NCI-H748 treated with DMSO at 0.1 percent for 48 hours (cell line): Measurements from ENCODE around the gene ANXA11.
A peak's percentile ranks its signal among the peaks of the same experiment; 100 is the strongest.

ENCODE experiments used
- DNase-seq: peaks from one replicate; lab custom pipeline; 2025; lab: John Stamatoyannopoulos, UW

The ANXA11 gene

DNA sequence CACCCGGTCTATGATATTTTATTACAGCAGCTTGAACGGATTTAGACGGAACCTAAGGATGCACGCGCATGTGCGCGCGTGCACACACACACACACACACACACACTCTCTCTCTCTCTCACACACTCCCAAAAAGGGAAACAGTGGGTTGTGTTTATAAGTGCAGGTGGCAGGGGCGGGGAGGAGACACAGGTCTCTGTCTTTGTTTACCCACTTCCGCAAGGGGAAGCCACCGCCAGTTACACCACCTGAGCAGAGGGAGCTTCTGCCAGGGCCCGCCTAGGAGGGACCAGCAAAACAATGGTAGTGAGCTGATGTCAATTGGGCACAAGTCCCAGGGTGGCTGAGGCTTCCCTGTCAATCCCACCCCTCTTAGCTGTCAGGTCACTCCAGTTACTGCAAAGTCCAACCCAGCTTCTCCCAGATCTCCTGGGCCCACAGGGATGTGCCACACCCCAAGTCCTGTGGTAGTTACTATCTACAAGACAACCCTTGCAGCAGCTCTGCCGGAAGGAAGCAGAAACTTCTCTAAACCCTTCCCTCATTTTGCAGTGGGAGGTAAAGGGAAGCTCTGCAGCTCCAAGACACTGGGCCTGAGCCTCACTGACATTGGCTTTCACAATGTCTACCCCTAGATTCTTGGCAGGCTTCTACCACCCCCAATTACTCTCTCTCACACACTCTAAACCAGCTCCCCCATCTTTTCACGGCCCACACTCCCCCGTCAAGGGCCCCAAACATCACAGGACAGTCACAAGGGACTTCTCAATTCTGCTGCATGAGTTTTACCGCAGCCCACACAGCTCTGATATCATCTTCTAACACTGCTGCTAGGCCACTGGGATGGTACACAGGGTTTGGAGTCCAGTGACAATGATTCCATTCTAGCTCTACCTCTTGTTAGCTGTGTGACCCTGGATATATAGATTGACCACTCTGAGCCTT, 17.6 kb downstream of the ANXA11 start:
- DNase-seq: peak; percentile 43

DNA sequence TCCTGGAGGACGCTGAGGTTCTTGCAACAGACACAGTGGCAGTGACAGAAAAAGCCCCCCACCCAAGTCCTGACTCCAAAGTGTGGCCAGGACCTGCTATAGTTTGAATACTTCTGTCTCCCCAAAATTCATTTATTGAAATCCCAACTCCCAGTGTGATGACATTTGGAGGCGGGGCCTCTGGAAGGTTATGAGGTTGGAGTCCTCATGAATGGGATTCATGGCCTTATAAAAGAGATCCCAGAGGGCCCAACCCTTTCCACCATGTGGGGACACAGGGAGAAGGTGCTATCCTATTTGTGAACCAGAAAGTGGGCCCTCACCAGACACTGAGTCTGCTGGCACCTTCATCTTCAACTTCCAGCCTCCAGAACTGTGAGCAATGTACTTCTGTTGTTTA, 18.3 kb downstream of the ANXA11 start:
- no peak for DNase-seq

DNA sequence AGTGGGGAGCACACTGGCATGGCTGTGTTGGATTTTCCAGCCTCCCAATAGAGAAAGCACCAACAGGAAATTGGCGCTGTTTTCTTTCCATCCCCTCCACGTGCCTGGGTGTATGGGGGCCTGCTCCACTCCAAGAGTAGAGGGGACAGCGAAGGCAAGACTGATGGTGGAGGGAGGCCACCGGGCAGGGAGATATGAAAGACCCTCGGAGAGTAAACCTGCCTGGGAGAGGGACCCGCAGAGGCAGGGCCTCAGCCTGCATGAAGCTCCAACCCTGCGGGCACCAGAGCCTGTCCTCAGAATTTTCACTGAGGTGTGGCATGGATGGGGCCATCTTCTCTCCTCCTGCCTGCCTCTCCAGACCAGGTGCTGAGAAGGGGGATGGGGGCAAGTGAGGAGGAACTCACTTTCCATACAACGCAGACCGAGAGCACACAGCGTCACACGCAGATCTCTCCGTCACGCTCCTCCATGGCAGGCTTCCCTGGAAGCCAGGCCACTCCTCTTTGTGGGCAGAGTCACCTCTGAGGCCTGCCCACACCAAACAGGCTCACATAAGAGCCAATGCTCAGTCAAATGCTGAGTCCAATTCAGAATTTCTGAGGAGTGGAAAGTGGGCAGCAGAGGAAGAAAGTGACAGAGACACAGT, 18.8 kb downstream of the ANXA11 start:
- DNase-seq: no peak

DNA sequence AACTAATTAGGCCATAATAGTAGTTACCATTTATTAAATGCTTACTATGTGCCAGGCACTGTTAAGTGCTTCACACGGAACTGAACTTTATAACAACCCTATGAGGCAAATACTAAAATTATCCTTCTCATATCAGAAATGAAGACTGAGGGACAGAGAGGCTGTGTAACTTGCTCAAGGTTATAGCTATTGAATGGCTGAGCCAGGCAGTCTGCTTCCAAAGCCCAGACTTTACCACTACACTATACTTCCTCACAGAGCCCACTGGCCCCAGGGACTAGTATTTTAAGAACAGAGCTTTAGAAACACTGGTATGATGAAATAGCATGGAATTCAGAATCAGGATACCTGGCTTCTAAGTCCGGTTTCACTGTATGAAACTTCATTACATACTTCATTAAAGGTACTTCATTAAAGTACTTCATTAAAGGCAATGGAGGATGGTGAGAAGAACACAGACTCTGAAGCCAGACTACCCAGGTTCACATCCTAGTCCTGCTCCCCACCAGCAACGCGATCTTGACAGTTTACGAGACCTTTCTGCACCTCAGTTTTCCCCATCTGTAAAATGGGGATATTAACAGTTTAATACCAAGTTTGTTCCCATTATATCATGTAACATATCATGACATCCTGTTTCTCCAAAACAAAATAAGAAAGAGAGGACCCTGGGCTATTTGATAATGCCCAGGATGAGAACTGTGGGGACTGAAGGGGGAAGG, 19.6 kb downstream of the ANXA11 start:
- DNase-seq: no peak

DNA sequence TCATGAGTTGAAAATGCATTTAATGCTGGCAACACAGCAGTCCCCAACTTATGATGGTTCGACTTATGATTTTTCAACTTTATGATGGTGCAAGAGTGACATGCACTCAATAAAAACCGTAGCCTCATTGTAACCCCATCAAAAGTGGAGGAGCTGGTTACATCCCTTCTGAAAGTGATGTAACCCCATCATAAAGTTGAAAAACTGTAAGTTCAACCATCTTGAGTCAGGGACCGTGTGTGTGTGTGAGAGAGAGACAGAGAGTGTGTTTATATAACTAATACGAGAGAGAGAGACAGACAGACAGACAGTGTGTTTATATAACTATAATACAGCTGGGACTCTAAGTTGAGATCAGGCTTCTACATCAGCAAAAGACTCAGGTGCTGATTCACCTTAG, 21.0 kb downstream of the ANXA11 start:
- DNase-seq: no peak

DNA sequence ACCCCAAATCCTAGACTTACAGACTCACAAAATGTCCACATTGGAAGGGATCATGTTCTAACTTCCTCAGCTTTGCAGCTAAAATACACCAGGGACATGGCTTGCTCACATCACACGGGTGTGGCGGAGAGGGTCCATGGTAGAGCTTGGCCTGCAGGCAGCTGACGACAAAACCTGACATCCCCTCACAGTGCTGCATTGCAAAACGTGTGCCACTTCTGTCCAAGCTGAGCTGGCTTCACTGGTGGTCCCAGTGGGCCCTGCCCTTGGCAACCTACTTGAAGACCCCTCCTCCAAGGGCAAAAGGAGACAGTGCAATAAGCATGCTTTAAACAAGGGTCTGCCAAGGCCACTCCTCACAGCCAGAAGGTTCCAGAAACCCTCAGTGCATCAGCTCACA, 21.9 kb downstream of the ANXA11 start:
- no peak for DNase-seq

DNA sequence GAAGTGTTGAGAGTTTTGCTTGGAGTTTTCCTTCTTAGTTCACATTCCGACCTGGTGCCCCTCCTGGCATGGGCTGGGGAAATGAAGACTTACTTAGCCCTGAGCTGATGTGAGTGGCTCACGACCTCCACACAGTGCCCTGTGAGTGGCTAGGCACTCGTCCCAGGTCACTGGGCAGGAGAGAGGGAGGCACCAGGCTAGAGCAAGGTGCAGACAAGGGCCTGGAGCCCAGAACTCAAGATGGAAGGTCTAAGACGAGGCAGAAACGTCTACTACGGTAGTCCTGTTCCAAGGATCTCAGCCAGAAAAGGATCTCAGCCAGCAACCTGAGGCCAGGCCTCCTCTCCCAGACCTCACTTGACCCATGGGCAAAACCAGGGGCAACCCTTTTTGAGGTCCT, 22.4 kb downstream of the ANXA11 start:
- no peak for DNase-seq

DNA sequence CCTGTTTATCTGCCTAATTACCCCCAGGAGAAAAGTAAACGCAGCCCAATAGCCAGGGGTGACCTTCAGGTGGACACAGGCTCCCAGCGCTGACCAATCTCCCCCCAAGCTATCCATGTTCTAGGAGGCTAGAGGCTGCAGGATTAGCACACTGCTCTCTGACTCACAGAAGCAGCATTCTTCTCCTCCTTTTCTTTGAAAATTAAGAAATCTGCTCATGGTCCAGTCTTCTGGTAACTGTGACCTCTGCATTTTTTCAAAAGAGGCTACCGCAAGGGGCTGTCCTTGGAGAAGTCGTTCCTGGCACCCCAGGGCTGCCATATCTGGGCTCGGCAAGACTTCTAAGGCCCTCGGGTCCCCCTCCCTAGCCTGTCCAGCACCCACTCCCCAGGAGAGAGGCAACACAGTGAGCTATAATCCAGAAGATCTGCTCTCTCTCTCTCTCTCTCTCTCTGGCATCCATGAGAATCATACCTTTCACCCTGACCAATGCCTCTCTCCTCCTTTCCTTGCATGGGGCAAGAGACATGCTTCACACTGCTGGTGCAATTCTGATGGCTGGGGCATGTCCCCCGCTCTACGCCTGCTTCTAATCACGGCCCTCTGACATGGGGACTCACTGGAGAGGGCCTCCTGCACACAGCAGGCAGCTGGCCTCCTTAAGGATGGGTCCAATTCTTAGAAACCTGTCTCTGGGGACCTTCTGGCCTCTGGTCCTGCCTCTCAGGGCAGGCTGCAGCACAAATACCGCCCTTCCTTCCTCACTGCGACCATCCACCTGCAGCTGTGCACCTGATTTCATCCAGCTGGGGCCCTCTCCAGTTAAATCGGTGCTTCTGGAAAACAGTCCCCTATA, 27.3 kb downstream of the ANXA11 start:
- DNase-seq: no peak

DNA sequence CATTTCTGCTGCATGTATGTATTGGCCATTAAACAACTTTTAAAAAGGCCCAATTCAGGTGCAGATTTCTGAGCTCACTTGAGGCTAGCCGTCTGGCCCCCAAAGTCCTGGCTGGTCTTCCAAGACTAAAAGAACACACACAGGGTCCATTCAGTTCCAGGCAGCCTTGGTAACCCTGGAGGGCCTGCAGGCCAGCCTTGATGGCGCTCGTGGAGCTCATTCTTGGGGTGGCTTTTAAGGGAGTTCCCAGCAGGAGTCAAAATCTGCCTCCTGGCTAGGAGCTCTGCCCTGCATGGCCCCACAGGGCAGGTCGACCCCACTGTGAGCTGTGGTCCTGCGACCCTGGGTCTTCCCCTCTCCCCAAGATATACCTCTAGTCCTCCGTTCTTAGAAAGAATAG, 28.8 kb downstream of the ANXA11 start:
- DNase-seq: no peak

DNA sequence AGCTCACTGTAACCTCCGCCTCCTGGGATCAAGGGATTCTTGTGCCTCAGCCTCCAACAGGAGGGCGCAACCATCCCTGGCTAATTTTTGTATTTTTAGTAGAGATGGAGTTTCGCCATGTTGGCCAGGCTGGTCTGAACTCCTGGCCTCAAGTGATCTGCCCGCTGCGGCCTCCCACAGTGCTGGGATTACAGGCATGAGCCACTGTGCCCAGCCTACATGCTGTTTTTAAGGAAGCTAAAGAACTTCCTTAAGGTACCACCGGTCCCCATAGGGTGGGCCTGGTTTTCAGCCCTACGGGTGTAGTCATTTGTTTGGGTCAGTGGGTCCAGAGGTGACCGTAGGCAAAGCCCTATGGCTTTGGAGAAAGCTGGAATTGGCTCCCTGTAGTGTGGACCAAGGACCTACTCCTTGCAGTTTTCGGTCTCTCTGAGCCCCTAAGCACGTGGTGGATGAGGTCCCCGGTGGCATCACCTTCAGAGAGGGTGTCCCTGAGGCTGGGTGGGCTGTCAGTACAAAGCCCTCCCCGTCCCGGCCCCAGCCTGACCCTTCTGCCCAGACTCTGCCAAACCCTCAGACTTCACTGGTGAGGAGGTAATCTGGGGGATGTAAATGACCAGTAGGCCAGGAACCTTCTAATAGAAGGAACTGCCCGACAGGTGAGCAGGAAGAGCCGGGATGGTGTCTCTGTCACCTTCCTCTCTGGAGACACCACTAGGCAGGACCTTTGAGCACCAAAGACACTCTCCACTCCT, 30.5 kb downstream of the ANXA11 start:
- no peak for DNase-seq

DNA sequence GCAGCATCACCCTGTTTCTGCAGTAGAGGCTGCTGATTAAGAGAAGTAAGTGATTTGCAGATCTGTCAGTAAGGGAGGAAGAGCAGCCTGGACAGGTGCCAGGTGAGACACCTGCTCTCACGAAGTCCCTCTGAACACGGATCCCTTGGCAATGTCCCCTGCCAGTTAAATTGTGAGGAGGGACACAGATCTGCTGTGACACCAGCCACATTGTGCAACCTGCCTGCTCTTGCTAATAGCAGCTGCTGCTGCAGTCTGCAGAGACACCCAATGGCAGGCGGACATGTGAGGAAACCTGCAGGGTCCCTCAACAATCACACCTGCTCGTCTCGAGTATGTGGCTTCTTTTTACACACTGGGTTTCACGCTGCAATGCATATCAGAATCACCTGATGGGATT, 31.9 kb downstream of the ANXA11 start:
- DNase-seq: peak; percentile 40

DNA sequence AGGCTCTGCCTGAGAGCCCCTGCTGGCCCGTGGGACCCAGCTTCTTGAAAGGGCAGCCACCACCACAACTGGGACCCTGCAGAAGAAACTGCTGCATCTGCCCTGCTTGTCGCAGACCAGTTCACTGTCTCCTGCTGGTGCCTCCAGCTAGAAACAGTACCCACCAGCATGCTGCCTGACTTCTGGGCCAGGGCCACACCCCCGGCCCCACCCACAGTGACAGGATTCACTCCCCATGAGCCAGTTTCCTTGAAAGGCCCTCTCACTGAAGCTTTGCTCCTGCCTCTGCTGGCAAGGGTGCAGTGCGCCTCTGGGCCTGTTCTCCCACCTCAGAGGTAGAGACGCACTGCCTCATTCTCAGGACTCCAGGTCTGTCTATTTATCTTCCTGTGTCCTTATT, 32.4 kb downstream of the ANXA11 start:
- DNase-seq: no peak

DNA sequence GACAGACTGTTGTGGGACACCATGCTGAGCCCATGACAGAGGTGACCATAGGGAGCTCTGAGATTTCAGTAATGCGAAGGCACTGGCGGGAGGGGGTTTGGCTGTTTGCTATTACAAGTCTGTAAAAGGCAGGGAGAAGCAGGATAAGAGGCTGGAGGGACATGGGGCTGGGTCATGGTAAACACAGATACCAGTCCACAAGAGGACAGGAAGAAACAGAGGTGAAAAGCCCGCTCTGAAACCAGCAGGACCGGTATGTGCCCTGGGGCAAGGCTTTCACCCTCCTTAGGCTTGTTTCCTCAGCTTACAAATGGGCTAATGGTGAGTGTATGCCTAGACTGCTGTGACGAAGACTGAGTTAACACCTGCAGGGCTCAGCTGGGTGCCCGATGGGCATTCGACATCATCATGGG, 34.1 kb downstream of the ANXA11 start:
- no peak for DNase-seq

DNA sequence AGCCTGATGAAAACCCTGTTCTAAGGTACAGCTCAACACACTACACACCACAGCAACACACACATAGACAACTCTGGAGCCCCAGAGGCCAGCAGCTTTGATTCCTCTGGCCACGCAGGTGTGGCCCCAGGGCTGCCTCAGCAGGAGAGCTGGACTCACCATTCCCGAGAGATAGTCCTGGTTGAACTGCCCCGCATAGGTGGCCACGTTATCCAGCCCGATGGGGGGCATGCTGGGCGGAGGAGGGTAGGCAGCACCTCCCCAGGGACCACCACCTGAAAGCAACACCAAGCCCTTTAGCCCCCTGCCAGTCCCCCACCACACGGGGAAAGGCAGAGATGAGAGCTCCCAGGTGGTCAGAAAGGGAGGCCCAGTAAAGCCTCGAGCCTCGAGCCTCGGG, 34.7 kb downstream of the ANXA11 start:
- DNase-seq: no peak

DNA sequence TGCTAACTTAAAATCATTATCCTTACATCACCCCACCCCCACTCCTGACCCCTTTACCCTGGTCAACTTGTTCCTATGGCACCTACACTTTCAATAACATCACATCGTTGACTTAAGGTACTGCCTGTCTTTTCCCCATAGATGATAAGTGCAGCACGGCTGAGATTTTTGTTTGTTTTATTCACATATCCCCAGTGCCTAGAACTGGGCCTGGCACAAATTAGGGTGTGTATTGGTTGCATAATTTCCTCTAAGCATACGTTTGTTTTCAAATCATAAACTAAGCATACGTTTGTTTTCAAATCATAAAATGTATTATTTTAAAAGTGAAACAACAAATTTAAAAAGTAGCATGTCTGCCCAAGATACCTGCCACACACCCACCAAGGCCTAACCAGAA, 35.3 kb downstream of the ANXA11 start:
- no peak for DNase-seq

DNA sequence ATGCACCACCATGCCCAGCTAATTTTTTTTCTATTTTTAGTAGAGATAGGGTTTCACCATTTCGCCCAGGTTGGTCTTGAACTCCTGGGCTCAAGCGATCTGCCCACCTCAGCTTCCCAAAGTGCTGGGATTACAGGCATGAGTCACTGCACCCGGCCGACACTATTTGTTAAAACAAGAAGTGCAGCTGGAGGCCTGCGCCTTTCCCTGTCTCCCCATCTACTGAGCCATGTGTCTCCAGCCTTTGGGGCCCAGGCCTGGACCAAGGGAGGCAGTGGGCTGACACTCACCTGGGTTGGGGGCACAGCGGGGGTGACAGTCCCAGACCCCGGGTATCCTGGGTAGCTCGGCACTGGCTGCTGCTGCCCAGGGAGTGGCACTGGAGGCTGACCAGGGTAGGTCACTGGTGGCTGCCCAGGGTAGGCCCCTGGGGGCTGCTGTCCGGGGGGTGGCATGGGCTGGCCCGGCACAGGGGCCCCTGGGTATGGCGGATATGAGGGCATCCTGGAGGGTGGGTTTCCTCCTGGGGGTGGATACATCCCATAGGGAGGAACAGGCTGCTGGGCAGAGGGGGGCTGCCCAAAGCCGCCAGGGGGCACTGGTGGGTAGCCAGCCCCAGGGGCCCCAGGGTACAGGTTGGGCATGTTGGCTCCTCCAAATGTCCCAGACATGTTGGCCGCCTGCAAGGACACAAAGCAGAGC, 36.5 kb downstream of the ANXA11 start:
- DNase-seq: no peak

DNA sequence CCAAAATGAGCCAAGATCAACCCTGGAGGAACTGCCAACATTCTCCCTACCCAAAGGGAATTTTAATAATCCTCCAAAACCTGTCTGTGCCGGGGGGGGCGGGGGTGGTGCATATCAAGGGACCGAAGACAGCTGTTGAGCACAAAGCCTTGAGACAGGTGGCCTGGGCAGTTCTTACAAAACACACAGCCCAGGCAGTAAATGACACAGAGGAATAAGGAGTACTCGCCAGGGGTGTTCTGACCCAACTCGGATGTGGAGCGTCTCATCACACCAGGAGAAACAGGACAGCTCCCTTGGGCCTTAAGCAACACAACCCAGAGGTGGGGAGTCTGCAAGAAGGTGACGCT, 37.2 kb downstream of the ANXA11 start:
- DNase-seq: no peak

DNA sequence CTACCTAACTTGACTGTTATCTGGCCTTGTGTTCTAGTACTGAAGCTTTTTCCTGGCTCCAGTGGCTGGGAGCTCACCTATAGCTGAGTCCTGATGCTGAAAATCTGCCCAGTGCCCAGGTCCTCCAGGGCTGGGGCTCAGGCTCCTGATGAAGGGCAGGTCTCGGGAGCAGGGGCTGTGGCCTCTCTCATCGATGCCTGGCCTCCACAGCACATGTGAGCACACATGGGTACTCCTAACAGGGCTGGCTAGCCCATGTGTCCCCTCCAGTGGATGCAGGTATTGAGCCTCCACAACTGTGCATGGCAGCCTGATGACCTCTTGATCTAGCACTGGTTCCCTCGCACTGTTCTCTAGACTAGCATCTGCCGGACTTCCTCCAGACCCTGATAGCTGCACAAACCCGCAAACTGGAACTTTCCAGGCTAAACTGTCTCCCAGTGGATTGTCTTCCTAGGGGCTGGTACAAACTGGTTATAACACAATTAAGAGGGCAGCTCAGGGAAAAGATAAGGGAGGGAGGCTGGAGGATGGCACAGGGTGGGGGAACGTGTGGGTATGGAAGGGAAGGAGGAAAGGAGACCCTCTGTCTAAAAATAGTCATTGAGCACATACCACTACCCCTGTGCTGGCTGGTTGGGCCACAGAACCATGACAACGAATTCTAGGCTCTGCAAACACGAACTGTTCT, 37.7 kb downstream of the ANXA11 start:
- DNase-seq: no peak

DNA sequence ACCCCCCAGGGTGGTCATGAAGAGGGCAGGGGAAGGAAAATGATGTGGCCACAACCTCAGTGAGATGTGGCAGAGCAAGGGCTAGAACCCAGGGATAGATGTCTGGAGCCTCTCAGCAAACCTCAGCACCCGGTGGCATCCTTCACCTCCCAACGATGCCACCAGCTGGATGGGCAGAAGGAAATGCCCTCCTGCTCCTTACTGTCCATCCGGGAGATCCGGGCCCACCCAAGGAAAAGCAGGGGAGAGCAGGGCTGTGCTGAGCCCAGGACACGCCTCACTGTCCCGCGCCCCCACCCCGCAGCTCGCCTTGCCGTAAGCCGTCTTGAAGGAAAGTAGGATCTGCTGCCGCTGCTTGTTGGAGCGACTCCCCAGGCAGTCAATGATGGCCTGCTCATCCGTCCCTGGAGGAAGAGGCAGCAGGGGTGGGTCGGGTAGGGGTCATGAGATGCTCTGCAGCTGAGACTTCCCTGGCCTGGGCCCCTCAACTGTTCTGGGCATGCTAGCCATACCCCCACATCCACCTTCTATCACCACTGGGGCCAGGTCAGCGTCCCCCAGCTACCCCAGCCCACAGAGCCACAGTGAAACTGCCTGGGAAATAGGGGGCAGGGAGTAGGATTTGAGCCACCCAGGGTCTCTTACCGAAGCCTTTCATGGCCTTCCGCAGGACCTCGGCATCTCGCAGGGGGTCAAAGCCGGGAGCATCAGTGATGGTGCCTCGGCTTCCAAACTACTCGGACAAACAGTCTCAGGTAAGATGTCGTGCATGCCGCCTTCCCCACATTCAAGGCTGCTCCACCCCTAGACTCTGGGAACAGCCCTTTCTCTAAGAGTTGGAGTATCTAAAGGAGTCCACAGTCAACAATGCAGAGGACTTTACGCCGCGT, 38.5 kb downstream of the ANXA11 start:
- DNase-seq: no peak
